8988T (cell line): ENCODE measurements around the gene ZWILCH.
"Not testable (repeated sequence)": the region's sequence is repeated elsewhere in the genome, so short reads cannot be mapped to it uniquely, and the experiment has no call there.

Source experiments
- DNase-seq: peaks from one replicate; pipeline ENCODE4 v3.0.0; 2011

The ZWILCH gene

DNA sequence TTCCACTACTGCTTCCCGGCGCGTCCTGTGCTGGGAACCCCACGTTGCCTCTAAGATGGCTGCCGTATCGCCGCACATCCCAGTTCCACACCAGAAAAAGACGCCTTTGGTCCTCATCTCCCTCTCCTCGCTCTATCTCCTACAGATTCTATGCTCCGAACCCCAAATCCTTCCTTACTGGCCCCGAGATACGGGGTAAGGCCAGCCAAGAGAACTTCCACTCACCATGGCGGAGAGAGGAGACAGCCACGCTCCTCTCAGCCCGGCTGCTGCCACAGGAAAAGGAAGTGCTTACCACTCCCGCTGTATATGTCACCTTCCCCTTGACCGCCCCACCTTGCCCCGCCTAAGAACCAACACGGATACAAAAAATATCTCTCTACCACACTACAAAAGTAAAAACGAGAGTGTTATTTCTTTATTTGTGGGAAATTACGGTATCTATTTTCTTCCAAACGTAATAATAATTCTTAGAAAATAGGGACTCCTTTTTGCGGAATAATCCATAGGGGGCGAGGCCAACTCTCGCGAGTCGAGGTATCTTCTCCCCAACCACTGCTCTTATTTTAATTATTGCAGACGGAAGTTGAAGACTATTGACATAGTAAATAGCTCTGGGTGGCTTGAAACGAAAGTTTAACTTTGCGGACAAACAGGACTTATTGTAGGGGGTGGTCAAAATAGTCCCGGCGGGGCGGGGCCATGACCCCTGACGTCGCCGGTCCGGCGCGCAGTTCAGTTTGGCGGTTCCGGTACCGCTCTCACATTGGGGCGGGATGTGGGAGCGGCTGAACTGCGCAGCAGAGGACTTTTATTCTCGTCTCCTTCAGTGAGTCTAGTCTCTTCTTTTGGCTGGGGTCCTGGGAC lies at the start of gene ZWILCH, which contains the start of gene RPL4:
Gene ZWILCH, plus strand, starts transcription at position 764 of the 867 bp plus-strand sequence. Its CDS starts 13 bp downstream, at position 777.
Gene RPL4, minus strand, starts transcription at position 293 of the 867 bp plus-strand sequence. Its CDS starts 65 bp downstream, at position 228.
- DNase-seq = no peak

DNA sequence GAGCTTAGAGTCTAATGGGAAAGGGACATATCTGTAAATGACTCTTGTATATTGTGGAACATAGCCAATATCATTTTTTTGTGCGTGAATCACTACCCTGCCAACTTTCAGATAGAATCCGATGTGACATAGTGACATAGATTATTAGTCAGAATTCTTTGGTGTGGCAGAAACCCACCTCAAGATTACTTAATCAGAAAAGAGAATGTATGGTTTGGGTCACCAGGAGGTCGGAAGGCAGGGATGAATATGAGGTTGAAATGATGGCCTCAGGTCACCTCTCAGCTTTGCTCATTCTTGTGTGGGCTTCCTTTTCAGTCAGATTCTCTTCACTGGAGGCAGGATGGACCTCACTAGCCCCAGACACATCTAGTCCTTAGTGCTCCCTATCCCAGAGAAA lies 48.9 kb upstream of the ZWILCH start:
- no peak for DNase-seq

- DNase-seq = no peak
These were observed 45.1 kb upstream of the ZWILCH start for GRCh38 chr15:66459818-66460615.

GRCh38 chr15:66461294-66461693 lies 43.8 kb upstream of the ZWILCH start:
- not testable (repeated sequence) for DNase-seq

- no peak for DNase-seq
These were observed 43.2 kb upstream of the ZWILCH start for GRCh38 chr15:66461917-66462316.

DNA sequence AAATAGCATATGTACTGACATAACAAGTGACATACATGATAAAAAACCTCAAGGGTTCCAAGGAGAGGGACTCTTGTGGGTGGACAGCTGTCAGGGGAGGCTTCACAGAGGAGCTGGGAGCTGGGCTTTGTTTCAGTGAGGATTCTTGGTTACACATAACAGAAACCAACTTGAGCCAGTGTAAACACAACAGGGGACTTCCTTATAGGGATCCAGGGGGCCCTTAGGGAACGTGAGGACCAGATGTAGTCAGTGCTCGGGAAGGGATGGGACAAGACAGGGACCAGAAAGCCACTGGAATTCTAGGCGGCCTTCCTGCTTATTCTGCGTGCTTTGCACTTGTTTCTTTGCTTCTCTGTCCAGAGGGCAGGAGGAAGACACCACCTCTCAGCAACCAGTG lies 42.5 kb upstream of the ZWILCH start:
- DNase-seq = no peak

- not testable (repeated sequence) for DNase-seq
These were observed 39.8 kb upstream of the ZWILCH start for GRCh38 chr15:66465294-66465693.

- DNase-seq = not testable (repeated sequence)
These were observed 37.7 kb upstream of the ZWILCH start for GRCh38 chr15:66467162-66468040.

GRCh38 chr15:66470825-66471224 lies 34.3 kb upstream of the ZWILCH start:
- DNase-seq = not testable (repeated sequence)

DNA sequence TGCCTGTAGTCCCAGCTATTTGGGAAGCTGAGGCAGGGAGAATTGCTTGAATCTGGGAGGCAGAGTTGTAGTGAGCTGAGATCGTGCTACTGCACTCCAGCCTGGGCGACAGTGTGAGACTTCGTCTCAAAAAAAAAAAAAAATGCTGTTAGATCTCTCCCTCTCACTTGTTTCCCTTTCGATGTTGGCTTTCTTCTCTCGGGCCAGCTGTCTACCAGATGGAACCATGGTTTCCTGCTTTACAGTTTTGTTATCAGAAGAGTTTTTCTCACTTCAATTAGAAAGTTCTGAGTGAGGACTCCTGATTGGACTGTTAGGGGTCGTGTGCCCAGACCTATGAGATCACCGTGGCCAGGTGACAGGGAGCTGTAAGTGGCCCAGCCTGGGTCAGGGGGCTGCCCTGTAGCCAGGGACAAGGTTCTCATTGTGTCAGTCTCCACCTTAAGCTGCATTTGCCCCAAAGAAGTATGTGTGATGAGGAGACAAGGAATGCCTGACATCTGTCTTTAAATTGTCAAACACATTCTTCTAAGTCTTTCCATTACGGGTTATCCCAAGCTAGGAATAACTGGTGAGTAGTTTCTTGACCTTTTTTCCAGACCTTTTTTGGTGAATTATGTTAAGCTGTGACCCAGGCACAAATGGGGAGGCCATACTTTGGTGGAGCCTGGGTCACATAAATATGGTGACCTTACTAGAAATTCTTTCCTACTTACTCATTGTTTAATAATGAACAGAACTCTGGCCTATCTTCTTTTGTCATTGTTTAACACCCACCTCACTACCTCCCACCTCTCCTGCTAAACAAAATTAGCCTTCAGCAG lies 32.7 kb upstream of the ZWILCH start:
- no peak for DNase-seq

DNA sequence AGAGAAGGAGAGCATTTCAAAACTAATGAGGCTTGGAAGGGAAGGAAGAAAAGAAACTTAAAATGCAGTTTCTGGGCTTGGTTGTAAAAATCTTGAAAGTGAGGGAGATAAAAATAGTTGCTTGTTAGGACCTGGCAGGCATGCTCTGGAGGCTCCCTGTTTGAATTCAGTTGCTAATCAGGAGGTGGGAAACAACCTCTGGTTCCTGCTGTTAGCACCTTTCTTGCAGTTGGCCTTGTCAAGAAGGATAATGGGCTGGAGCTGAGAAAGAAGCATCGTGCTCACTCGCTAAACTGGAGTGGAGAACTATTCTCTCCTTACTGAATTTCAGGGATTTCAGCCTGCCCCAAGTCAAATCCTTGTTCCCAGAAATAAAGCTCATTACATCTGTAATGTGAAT lies 31.0 kb upstream of the ZWILCH start:
- DNase-seq = no peak

GRCh38 chr15:66474963-66475362 lies 30.2 kb upstream of the ZWILCH start:
- no peak for DNase-seq

DNA sequence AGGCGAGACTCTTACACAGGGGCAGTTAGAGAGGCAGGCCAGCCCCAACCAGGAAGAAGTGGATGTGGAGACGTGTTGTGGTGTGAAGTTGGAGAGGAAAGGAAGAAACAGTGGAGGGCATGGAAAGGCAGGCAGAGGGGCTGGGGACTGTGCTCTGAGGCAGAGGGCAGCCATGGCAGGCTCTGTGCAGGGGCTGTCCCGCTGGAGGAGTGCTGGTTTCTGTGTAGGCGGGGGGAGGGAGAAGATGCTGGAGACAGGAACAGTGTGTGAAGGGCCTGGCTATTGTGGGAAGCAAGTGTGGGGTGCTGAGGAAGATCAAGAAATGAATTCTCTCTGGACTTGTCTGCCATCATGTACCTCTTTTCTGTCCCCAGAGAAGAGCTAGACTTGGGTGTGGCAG lies 28.6 kb upstream of the ZWILCH start:
- no peak for DNase-seq

GRCh38 chr15:66477011-66477410 lies 28.1 kb upstream of the ZWILCH start:
- no peak for DNase-seq

- no peak for DNase-seq
These were observed 24.9 kb upstream of the ZWILCH start for GRCh38 chr15:66480267-66480666.

- DNase-seq = no peak
These were observed 23.8 kb upstream of the ZWILCH start for GRCh38 chr15:66481107-66481856.

GRCh38 chr15:66482539-66482938 lies 22.6 kb upstream of the ZWILCH start:
- DNase-seq = no peak

GRCh38 chr15:66483131-66483566 lies 22.0 kb upstream of the ZWILCH start:
- DNase-seq = no peak

DNA sequence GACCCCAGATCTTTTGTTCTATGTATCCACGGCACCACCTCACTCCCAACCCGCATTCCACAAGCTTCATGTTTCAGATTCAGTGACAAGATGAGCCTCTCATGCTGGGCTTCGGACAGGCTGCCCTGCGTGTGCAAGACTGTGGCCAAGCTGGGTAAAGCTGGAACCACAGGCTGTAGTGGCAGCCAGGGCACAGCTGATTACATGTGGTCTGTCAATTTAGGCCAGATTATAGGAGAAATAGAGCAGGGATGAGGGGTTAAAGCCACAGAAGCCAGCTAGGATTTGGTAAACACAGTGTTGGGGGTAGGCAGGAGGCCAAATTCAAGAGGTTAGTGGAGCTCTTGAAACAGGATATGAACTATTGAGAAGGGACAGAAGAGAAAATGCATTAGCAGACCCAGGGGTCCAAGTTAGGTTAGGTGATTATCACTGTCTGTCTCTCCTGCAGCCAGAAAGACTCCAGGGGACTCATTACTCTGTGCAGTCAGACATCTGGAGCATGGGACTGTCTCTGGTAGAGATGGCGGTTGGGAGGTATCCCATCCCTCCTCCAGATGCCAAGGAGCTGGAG lies 20.5 kb upstream of the ZWILCH start:
- no peak for DNase-seq

GRCh38 chr15:66486887-66487286 lies 18.2 kb upstream of the ZWILCH start:
- DNase-seq = no peak

DNA sequence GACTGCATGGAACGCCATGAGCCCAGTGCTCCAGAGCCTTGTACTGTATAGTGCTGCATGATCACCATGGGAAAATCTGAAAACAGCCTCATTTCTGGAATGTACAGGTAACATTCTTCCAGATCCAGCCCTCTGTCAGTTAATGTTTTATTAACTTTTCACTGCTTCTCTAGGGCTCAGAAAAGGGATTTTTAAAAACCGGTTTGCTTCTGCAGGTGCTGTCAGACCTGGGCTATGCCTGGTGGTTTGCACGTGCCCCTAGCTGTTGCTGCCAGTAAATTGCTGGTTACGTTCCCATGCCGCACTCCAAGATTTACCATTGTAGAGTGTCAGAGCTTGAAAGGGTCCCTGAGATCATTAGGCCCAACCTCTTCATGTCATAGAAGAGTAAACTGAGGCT lies 16.6 kb upstream of the ZWILCH start:
- no peak for DNase-seq
